ENCODE measurements around the gene PIMREG. TPM values are rescaled to one million over a fixed set of nuclear protein-coding genes. Genes with fewer than 3 reads are reported as not detected.

The PIMREG gene
- total RNA-seq, 1 experiment from 2014 or later = 28.3 TPM

DNA sequence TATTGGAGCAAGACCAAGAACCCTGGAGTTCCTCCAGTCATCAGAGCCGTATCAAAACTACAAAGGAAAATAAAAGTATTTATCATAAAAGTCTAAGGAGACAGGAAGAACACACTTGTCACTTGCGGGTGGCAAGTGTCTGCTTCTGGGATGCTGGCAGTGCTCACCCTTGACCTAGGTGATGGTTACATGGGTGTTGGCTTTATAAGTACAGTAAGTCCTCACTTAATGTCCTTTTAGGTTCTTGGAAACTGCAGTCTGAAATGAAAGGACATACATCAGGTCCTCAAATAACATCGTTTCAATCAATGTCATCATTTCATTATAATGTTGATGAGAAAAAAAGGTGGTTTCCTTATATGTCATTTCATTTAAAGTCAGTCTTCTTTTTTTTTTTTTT, 6.3 kb upstream of the PIMREG start:
- Mint-ChIP-seq H3K27me3 (ENCODE audit: unreplicated experiment) (peaks cover 49% of the 10 kb centered on the region), H3K9me3 (ENCODE audit: low read depth, unreplicated experiment) (no peaks in the 10 kb centered on the region), H3K4me1 (ENCODE audit: low read depth, unreplicated experiment) (no peaks in the 10 kb centered on the region), H3K36me3 (ENCODE audit: insufficient read depth, unreplicated experiment) (peaks cover 4% of the 10 kb centered on the region), H3K4me3 (ENCODE audit: low read depth, unreplicated experiment) (no peak overlapping the region), H3K27ac (ENCODE audit: unreplicated experiment) (no peak overlapping the region)
- no peak for DNase-seq
- CTCF ChIA-PET = no interaction called here
- no TSS peak for BruUV-seq (replicated peaks)
- intact Hi-C loops (cut with micrococcal nuclease; ENCODE audit: unreplicated experiment) = no loop called here
- TF ChIP-seq, protein P1, sequence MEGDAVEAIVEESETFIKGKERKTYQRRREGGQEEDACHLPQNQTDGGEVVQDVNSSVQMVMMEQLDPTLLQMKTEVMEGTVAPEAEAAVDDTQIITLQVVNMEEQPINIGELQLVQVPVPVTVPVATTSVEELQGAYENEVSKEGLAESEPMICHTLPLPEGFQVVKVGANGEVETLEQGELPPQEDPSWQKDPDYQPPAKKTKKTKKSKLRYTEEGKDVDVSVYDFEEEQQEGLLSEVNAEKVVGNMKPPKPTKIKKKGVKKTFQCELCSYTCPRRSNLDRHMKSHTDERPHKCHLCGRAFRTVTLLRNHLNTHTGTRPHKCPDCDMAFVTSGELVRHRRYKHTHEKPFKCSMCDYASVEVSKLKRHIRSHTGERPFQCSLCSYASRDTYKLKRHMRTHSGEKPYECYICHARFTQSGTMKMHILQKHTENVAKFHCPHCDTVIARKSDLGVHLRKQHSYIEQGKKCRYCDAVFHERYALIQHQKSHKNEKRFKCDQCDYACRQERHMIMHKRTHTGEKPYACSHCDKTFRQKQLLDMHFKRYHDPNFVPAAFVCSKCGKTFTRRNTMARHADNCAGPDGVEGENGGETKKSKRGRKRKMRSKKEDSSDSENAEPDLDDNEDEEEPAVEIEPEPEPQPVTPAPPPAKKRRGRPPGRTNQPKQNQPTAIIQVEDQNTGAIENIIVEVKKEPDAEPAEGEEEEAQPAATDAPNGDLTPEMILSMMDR (IDR thresholded peaks at IDR 0.05; ENCODE audit: unreplicated experiment) = no peak

DNA sequence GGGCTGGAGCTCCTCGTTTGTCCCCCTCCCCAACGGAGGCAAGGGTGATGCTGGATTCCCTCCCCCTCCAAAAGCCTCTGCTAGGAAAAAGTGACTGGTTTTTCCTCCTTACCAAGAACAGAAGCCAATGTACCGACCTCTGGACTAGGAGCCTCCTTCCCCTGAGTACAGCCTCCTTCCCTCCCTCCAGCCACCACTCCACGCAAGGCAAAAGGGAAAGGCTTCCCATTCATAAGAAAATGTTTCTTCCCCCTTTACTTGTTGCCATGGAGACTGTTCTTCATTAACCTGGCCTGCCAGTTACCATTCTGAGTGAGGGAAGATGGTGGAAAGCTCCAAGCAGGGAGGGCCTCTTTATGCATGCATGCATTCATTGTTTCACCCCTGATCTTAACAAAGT, 4.3 kb upstream of the PIMREG start:
- intact Hi-C loops (cut with micrococcal nuclease; ENCODE audit: unreplicated experiment) = no loop called here
- H3K9me3 Mint-ChIP-seq (ENCODE audit: low read depth, unreplicated experiment) = no peaks in the 10 kb centered on the region
- H3K4me3 Mint-ChIP-seq (ENCODE audit: low read depth, unreplicated experiment) = no peak overlapping the region
- H3K27me3 Mint-ChIP-seq (ENCODE audit: unreplicated experiment) = peaks cover 36% of the 10 kb centered on the region
- peaks cover 19% of the 10 kb centered on the region for H3K36me3 Mint-ChIP-seq (ENCODE audit: insufficient read depth, unreplicated experiment)
- DNase-seq = no peak
- TF ChIP-seq, protein P1 (IDR thresholded peaks at IDR 0.05; ENCODE audit: unreplicated experiment) = no peak
- CTCF ChIA-PET = no interaction called here
- BruUV-seq (replicated peaks) = no TSS peak
- H3K27ac Mint-ChIP-seq (ENCODE audit: unreplicated experiment) = no peak overlapping the region
- no peaks in the 10 kb centered on the region for H3K4me1 Mint-ChIP-seq (ENCODE audit: low read depth, unreplicated experiment)

DNA sequence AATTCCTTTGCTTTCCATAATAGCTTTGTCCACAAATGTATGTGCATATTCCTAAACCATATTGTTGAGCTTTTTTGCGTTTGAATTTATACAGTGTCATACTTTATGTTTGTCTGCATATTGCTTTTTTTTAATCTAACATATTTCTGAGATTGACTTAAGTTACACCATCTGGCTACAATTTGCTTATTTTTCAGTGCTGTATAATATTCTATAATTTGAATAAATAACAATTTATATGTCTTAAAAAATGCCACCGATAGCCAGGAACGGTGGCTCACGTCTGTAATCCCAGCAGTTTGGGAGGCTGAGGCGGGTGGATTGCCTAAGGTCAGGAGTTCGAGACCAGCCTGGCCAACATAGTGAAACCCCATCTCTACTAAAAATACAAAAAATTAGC, 1.5 kb upstream of the PIMREG start:
- Mint-ChIP-seq H3K36me3 (ENCODE audit: insufficient read depth, unreplicated experiment) (peaks cover 20% of the 10 kb centered on the region), H3K4me1 (ENCODE audit: low read depth, unreplicated experiment) (peaks cover 9% of the 10 kb centered on the region), H3K4me3 (ENCODE audit: low read depth, unreplicated experiment) (no peak overlapping the region), H3K27ac (ENCODE audit: unreplicated experiment) (no peak overlapping the region), H3K9me3 (ENCODE audit: low read depth, unreplicated experiment) (no peaks in the 10 kb centered on the region), H3K27me3 (ENCODE audit: unreplicated experiment) (peaks cover 13% of the 10 kb centered on the region)
- no TSS peak for BruUV-seq (replicated peaks)
- no peak for DNase-seq
- intact Hi-C loops (cut with micrococcal nuclease; ENCODE audit: unreplicated experiment) = no loop called here
- TF ChIP-seq, protein P1 (IDR thresholded peaks at IDR 0.05; ENCODE audit: unreplicated experiment) = no peak
- CTCF ChIA-PET = no interaction called here

DNA sequence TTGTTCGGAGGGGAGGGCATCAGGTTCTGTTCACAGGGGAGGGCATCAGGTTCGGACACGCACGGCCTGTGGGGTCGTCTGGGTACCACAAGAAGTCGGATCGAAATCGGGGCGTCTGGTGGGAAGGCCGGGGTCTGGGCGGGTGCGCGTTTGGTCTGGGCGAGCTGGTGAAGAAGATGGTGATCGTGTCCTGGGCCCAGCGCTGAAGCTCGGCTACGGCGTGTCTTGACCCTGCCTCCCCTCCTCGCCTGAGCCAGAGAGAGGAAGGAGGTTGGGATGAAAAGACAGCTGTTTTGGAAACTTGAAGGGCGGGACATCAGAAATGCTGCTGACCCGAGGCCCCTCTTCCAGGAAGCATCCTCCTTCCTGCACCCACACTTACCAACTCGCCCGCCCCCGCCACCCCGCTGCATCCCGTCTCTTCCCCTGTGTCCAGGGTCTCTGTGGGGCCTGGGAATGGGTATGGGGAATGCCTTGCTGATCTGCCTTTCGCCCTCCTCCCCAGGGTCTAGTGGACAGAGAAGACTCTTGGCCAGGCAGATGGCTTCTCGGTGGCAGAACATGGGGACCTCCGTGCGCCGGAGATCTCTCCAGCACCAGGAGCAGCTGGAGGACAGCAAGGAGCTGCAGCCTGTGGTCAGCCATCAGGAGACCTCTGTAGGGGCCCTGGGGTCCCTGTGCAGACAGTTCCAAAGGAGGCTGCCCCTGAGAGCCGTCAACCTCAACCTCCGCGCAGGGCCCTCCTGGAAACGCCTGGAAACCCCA, 498 bp downstream of the PIMREG start:
- peaks cover 9% of the 10 kb centered on the region for H3K4me1 Mint-ChIP-seq (ENCODE audit: low read depth, unreplicated experiment)
- H3K27ac Mint-ChIP-seq (ENCODE audit: unreplicated experiment) = peak overlapping the region; percentile 65
- H3K36me3 Mint-ChIP-seq (ENCODE audit: insufficient read depth, unreplicated experiment) = peaks cover 21% of the 10 kb centered on the region
- CTCF ChIA-PET = no interaction called here
- BruUV-seq (replicated peaks) = TSS peak; percentile 65
- no peaks in the 10 kb centered on the region for H3K9me3 Mint-ChIP-seq (ENCODE audit: low read depth, unreplicated experiment)
- TF ChIP-seq, protein P1 (IDR thresholded peaks at IDR 0.05; ENCODE audit: unreplicated experiment) = no peak
- peak overlapping the region; percentile 85 for H3K4me3 Mint-ChIP-seq (ENCODE audit: low read depth, unreplicated experiment)
- intact Hi-C loops (cut with micrococcal nuclease; ENCODE audit: unreplicated experiment) = no loop called here
- no peak for DNase-seq
- peaks cover 5% of the 10 kb centered on the region for H3K27me3 Mint-ChIP-seq (ENCODE audit: unreplicated experiment)

All from Calu3 (cell line).